Type B pancreatic cell (in vitro differentiated cells): ENCODE measurements around the gene PPP1R13B. TPM values are rescaled to one million over a fixed set of nuclear protein-coding genes. Genes with fewer than 3 reads are reported as not detected.

Experiments used
- DNase-seq: peaks from one replicate; pipeline ENCODE4 v3.0.0; 2021; ENCODE audit warnings: mixed read lengths; ENCODE audit not compliant: unreplicated experiment; ENCODE audit errors: extremely low spot score
- H3K27ac Mint-ChIP-seq: 2 replicates; pipeline ENCODE4 v1.8.0; 2021; ENCODE audit warnings: mild to moderate bottlenecking, mixed read lengths
- H3K27me3 Mint-ChIP-seq: 2 replicates; pipeline ENCODE4 v1.8.0; 2021; ENCODE audit warnings: mixed read lengths
- H3K36me3 Mint-ChIP-seq: 2 replicates; pipeline ENCODE4 v1.8.0; 2021; ENCODE audit warnings: mixed read lengths
- H3K4me1 Mint-ChIP-seq: one replicate; pipeline ENCODE4 v1.8.0; 2021; ENCODE audit warnings: mixed read lengths; ENCODE audit not compliant: unreplicated experiment
- H3K4me3 Mint-ChIP-seq: 2 replicates; pipeline ENCODE4 v1.8.0; 2021; ENCODE audit warnings: mild to moderate bottlenecking, mixed read lengths
- H3K9me3 Mint-ChIP-seq: 2 replicates; pipeline ENCODE4 v1.8.0; 2021; ENCODE audit warnings: mixed read lengths
- CTCF ChIP-seq: fragments of 200-600 bp; sonication (generic); conservative IDR thresholded peaks from 2 replicates; pipeline ENCODE4 v1.5.0; 2021; ENCODE audit warnings: antibody characterized with exemption, mild to moderate bottlenecking
- total RNA-seq: library from RNA; stranded (reverse); gene quantifications from 2 replicates; pipeline ENCODE4 v1.2.1, GENCODE V29; 2021; ENCODE audit warnings: low replicate concordance

Gene PPP1R13B
- total RNA-seq, 1 donor from 2014 or later, result 20.4 TPM

DNA sequence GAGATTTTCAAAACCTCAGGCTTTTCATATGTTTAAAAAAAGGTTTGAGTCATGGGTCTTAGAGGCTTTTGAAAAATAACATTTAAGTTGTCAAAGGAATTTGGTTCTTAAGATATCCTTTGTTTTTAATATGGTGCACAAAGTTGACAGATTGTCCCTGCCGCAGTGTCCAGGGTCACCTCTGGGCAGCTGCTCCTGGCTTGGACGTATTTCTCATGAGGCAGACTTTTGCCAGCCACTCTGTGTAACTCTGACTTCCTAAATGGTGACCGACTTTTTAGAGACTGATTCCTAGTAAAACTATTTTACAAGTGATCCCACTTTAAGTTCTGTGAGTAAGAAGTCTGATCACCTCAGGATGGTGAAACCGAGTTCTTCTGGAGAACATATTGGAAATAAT, 159.7 kb downstream of the PPP1R13B start:
- Mint-ChIP-seq H3K4me1 (no peaks in the 10 kb centered on the region), H3K36me3 (peaks cover 12% of the 10 kb centered on the region), H3K27me3 (no peaks in the 10 kb centered on the region), H3K27ac (no peak overlapping the region), H3K9me3 (no peaks in the 10 kb centered on the region), H3K4me3 (no peak overlapping the region)
- no peak for TF ChIP-seq CTCF
- DNase-seq, result no peak

- DNase-seq, result no peak
- H3K4me1 Mint-ChIP-seq, result no peaks in the 10 kb centered on the region
- no peak overlapping the region for H3K27ac Mint-ChIP-seq
- H3K36me3 Mint-ChIP-seq, result peaks cover 12% of the 10 kb centered on the region
- no peak overlapping the region for H3K4me3 Mint-ChIP-seq
- no peak for TF ChIP-seq CTCF
- no peaks in the 10 kb centered on the region for H3K27me3 Mint-ChIP-seq
- no peaks in the 10 kb centered on the region for H3K9me3 Mint-ChIP-seq
Measured at GRCh38 chr14:103686831-103687485, 160.4 kb downstream of the PPP1R13B start.

GRCh38 chr14:103685276-103686211, 161.8 kb downstream of the PPP1R13B start:
- TF ChIP-seq CTCF, result no peak
- no peaks in the 10 kb centered on the region for H3K4me1 Mint-ChIP-seq
- no peak overlapping the region for H3K4me3 Mint-ChIP-seq
- DNase-seq, result no peak
- peaks cover 15% of the 10 kb centered on the region for H3K36me3 Mint-ChIP-seq
- no peak overlapping the region for H3K27ac Mint-ChIP-seq
- H3K9me3 Mint-ChIP-seq, result no peaks in the 10 kb centered on the region
- no peaks in the 10 kb centered on the region for H3K27me3 Mint-ChIP-seq

GRCh38 chr14:103684871-103685270, 162.5 kb downstream of the PPP1R13B start:
- no peaks in the 10 kb centered on the region for H3K4me1 Mint-ChIP-seq
- TF ChIP-seq CTCF, result no peak
- no peaks in the 10 kb centered on the region for H3K9me3 Mint-ChIP-seq
- H3K4me3 Mint-ChIP-seq, result no peak overlapping the region
- no peak for DNase-seq
- H3K27me3 Mint-ChIP-seq, result no peaks in the 10 kb centered on the region
- peaks cover 16% of the 10 kb centered on the region for H3K36me3 Mint-ChIP-seq
- no peak overlapping the region for H3K27ac Mint-ChIP-seq

DNA sequence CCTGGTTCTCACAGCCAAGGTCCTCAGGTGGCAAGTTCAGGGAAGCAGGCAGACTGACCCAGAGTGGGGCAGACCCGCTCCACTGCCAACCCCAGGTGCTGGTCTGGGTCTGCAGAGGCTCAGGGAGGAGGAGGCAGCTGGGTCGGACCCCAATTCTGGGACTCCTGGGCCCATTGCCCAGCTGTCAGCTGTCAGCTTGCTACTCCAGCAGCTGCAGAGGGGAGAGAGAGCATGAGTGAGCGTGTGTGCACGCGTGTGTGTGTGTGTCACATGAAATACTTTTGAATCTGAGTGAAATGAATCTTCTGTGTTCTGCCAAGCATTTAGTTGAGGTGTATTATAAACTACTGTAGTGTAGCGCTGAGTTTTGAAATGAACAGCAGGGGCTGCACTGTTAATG, 162.9 kb downstream of the PPP1R13B start:
- no peak overlapping the region for H3K27ac Mint-ChIP-seq
- peaks cover 15% of the 10 kb centered on the region for H3K36me3 Mint-ChIP-seq
- H3K4me3 Mint-ChIP-seq, result no peak overlapping the region
- H3K4me1 Mint-ChIP-seq, result no peaks in the 10 kb centered on the region
- no peaks in the 10 kb centered on the region for H3K27me3 Mint-ChIP-seq
- DNase-seq, result no peak
- no peaks in the 10 kb centered on the region for H3K9me3 Mint-ChIP-seq
- no peak for TF ChIP-seq CTCF

Other genes starting within 250 kb of the PPP1R13B start
- 125 and 145 TPM in 2 replicates for gene KLC1, start 218.4 kb downstream of the PPP1R13B start, total RNA-seq
- 17.3 and 35.2 TPM in 2 replicates for gene XRCC3, start 132.1 kb downstream of the PPP1R13B start, total RNA-seq
- gene ZFYVE21, start 131.8 kb downstream of the PPP1R13B start, total RNA-seq, result 41.7 and 59.1 TPM in 2 replicates
- not detected in 2 replicates for gene TDRD9, start 80.9 kb upstream of the PPP1R13B start, total RNA-seq
- gene RD3L, start 95.0 kb upstream of the PPP1R13B start, total RNA-seq, result not detected in 2 replicates
- 0.29 TPM in 1 of 2 replicates, not detected in the other for gene ASPG, start 238.1 kb upstream of the PPP1R13B start, total RNA-seq